KMS-11 (cell line): ENCODE data around the gene PRDM12.

ENCODE experiments used
- H2AFZ ChIP-seq: fragments of 200-600 bp; sonication (generic); 2 replicates; pipeline ENCODE4 v1.6.1; 2016; ENCODE audit warnings: antibody characterized with exemption, mixed run types, low read depth
- H3K27ac ChIP-seq: fragments of 200-600 bp; sonication (generic); 2 replicates; pipeline ENCODE4 v1.6.1; 2016; ENCODE audit warnings: mild to moderate bottlenecking, mixed run types
- H3K27me3 ChIP-seq: fragments of 200-600 bp; sonication (generic); 2 replicates; pipeline ENCODE4 v1.6.1; 2017; ENCODE audit warnings: mild to moderate bottlenecking, low read depth, mixed run types, moderate library complexity; ENCODE audit not compliant: insufficient read depth
- H3K36me3 ChIP-seq: fragments of 200-600 bp; sonication (generic); 2 replicates; pipeline ENCODE4 v1.6.1; 2017; ENCODE audit warnings: mild to moderate bottlenecking, mixed run types; ENCODE audit not compliant: insufficient read depth
- H3K4me1 ChIP-seq: fragments of 200-600 bp; sonication (generic); 2 replicates; pipeline ENCODE4 v1.6.1; 2016; ENCODE audit warnings: mild to moderate bottlenecking, low read depth, mixed run types; ENCODE audit not compliant: poor library complexity, severe bottlenecking
- H3K4me2 ChIP-seq: fragments of 200-600 bp; sonication (generic); 2 replicates; pipeline ENCODE4 v1.7.0; 2016; ENCODE audit warnings: mild to moderate bottlenecking, mixed run types
- H3K4me3 ChIP-seq: fragments of 200-600 bp; sonication (generic); IDR thresholded peaks from 2 replicates; pipeline ENCODE4 v1.6.1; 2017; ENCODE audit warnings: low read depth, low read length, mixed read lengths; ENCODE audit not compliant: insufficient read depth
- H3K79me2 ChIP-seq: fragments of 200-600 bp; sonication (generic); 2 replicates; pipeline ENCODE4 v1.6.1; 2016; ENCODE audit warnings: low read depth, mixed run types; ENCODE audit not compliant: insufficient read depth
- H3K9ac ChIP-seq: fragments of 200-600 bp; sonication (generic); 2 replicates; pipeline ENCODE4 v1.6.1; 2016; ENCODE audit warnings: mild to moderate bottlenecking, mixed run types
- H4K20me1 ChIP-seq: fragments of 200-600 bp; sonication (generic); 2 replicates; pipeline ENCODE4 v1.6.1; 2016; ENCODE audit warnings: mild to moderate bottlenecking, mixed run types; ENCODE audit not compliant: insufficient read depth
- TF ChIP-seq, protein P1 (sequence below): fragments of 200-600 bp; sonication (generic); conservative IDR thresholded peaks from 2 replicates; pipeline ENCODE4 v1.6.1; 2017; ENCODE audit warnings: low read depth, mild to moderate bottlenecking, antibody characterized with exemption, low read length, moderate library complexity, mixed read lengths

Gene PRDM12

DNA sequence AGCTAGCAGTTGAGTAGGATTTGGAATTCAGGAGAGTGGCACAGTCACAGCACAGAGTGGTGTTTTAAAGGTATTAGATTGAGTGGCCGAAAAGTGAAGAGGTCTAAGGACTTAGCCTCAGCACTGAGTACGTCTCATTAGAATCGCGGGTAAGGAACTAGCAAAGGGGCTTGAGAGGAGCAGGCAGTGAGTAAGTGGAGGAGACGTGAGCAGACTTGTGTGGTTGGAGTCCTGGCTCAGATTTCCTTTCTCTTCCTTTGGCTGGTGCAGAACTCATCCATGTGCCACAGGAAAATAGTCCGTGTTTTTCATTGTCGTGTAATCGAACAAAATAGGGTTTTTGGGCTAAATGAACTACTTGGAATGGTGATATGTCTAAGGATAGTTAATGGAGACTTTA, 32.6 kb downstream of the PRDM12 start:
- Histone ChIP-seq H3K79me2 (peaks cover 45% of the 10 kb centered on the region), H3K9ac (no peak overlapping the region), H3K4me3 (no peak overlapping the region), H3K27ac (no peak overlapping the region), H3K4me1 (peaks cover 46% of the 10 kb centered on the region), H3K4me2 (no peak overlapping the region), H2AFZ (no peak overlapping the region), H4K20me1 (0 out of 2 replicates have a peak, but pooled peaks cover 4% of the 10 kb centered on the region), H3K36me3 (peaks cover 16% of the 10 kb centered on the region; the same call in 1 of the 2 replicates), H3K27me3 (no peaks in the 10 kb centered on the region)
- TF ChIP-seq, protein P1, sequence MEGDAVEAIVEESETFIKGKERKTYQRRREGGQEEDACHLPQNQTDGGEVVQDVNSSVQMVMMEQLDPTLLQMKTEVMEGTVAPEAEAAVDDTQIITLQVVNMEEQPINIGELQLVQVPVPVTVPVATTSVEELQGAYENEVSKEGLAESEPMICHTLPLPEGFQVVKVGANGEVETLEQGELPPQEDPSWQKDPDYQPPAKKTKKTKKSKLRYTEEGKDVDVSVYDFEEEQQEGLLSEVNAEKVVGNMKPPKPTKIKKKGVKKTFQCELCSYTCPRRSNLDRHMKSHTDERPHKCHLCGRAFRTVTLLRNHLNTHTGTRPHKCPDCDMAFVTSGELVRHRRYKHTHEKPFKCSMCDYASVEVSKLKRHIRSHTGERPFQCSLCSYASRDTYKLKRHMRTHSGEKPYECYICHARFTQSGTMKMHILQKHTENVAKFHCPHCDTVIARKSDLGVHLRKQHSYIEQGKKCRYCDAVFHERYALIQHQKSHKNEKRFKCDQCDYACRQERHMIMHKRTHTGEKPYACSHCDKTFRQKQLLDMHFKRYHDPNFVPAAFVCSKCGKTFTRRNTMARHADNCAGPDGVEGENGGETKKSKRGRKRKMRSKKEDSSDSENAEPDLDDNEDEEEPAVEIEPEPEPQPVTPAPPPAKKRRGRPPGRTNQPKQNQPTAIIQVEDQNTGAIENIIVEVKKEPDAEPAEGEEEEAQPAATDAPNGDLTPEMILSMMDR: no peak

DNA sequence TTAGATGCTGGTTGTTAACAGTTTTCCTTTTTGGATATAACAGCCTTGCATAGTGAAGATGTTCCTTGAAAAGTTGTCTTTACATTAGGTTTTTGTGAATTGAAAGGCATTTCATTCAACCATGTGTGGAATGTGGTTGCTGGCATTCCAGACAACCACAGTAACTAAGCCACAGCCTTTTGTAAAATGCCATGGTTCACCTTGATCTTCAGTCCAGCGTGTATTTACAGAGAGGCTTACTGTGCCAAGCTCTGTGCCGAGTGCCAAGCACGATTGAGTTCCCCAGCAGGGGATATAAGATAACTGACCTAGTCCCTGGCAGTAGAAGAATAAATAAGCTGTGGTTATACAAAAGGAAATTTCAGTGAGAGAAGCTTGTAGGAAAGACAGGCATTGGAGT, 34.1 kb downstream of the PRDM12 start:
- peaks cover 41% of the 10 kb centered on the region for H3K4me1 ChIP-seq
- peak overlapping the region; percentile 4; the same call in 1 of the 2 replicates for H3K4me2 ChIP-seq
- no peak overlapping the region for H3K27ac ChIP-seq
- H4K20me1 ChIP-seq: 0 out of 2 replicates have a peak, but pooled peaks cover 7% of the 10 kb centered on the region
- no peaks in the 10 kb centered on the region for H3K27me3 ChIP-seq
- H2AFZ ChIP-seq: no peak overlapping the region
- TF ChIP-seq, protein P1: no peak
- H3K9ac ChIP-seq: no peak overlapping the region
- peaks cover 45% of the 10 kb centered on the region for H3K79me2 ChIP-seq
- H3K4me3 ChIP-seq: no peak overlapping the region
- peaks cover 22% of the 10 kb centered on the region; the same call in 1 of the 2 replicates for H3K36me3 ChIP-seq

DNA sequence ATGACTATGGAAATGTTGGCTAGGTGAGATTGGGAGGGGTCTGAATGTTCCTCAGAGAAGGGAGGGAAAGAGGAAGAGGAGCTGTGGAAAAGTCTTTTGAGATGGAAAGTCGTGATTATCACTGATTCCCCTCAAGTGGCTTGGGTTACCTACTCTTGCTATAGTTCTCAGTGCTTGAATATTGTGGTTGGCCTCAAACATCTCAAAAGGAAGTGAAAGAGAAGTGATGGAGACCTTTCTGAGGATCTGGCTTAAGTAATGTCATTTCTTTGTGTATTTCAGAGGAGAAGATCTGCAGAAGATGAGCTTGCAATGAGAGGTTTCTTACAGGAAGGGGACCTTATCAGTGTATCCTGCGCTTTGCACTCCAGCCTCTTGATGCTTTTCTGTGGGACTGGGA, 34.7 kb downstream of the PRDM12 start:
- TF ChIP-seq, protein P1: no peak
- H2AFZ ChIP-seq: no peak overlapping the region
- H3K4me1 ChIP-seq: peaks cover 41% of the 10 kb centered on the region
- H3K9ac ChIP-seq: no peak overlapping the region
- no peak overlapping the region for H3K27ac ChIP-seq
- H3K4me3 ChIP-seq: no peak overlapping the region
- no peaks in the 10 kb centered on the region for H3K27me3 ChIP-seq
- H3K79me2 ChIP-seq: peaks cover 41% of the 10 kb centered on the region
- H4K20me1 ChIP-seq: 0 out of 2 replicates have a peak, but pooled peaks cover 7% of the 10 kb centered on the region
- H3K4me2 ChIP-seq: no peak overlapping the region; the same call in 1 of the 2 replicates
- H3K36me3 ChIP-seq: peaks cover 22% of the 10 kb centered on the region; the same call in 1 of the 2 replicates

DNA sequence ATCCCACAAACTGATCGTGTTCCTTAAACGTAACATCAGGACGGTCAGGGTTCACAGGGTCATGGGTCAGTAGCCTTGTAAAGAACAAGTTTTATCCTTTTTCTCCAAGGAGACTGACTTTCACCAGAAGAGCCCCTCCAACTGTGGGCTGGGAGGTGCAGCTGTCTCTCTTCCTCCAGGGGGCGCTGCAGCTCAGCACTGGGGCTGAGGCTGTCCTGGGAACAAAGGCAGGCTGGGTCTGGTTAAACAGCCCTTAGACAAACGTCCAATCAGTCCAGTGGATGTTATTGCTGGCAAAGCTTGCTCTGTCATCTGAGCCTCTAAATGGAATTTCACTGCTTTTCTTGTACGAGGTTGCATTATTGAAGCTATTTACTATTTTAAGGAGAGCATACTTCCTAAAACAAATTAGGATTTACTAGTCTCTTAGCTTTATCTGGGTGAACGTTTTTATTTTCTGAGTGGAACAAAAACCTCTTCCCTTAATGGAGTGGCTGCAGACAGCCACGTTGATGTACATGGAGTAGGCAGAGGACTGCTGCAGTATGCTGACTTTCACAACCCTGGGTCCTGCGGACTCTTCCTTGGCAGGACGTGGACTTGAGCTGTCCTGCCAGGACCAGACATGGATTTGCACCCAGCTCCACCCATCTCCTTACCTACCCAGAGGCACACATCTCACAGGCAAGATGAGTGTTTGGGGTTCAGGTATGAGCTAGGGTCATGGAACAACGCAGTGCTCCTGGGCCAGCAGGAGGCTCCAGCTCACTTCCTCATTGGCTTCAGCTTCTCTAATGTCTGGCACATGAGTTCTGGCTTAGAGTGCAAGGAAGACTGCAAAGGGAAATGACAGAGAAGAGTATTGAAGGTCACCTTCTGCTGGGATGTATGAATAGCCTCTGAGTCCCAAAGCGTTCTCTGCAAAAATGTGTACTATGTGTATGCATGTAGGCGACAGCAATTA, 36.9 kb downstream of the PRDM12 start:
- H3K79me2 ChIP-seq: peaks cover 18% of the 10 kb centered on the region
- H3K9ac ChIP-seq: no peak overlapping the region
- no peak overlapping the region for H3K4me3 ChIP-seq
- 0 out of 2 replicates have a peak, but pooled peaks cover 7% of the 10 kb centered on the region for H4K20me1 ChIP-seq
- no peaks in the 10 kb centered on the region for H3K27me3 ChIP-seq
- TF ChIP-seq, protein P1: peak; percentile 97
- H3K4me2 ChIP-seq: no peak overlapping the region
- peaks cover 28% of the 10 kb centered on the region for H3K4me1 ChIP-seq
- no peak overlapping the region for H2AFZ ChIP-seq
- peaks cover 22% of the 10 kb centered on the region; the same call in 1 of the 2 replicates for H3K36me3 ChIP-seq
- H3K27ac ChIP-seq: no peak overlapping the region
